ENCODE measurements around the gene CDSN.

The CDSN gene

GRCh38 chr6:31144296-31144969, 24.2 kb upstream of the CDSN start:
- no peak for DNase-seq

- DNase-seq: no peak
Observed at GRCh38 chr6:31143148-31143547, 22.9 kb upstream of the CDSN start.

- DNase-seq: no peak
Observed at GRCh38 chr6:31142361-31142761, 22.1 kb upstream of the CDSN start.

GRCh38 chr6:31140643-31141042, 20.4 kb upstream of the CDSN start:
- no peak for DNase-seq

- DNase-seq: no peak
Observed at GRCh38 chr6:31139599-31139998, 19.4 kb upstream of the CDSN start.

- no peak for DNase-seq
Observed at GRCh38 chr6:31138982-31139381, 18.7 kb upstream of the CDSN start, which contains the start of gene PSORS1C2. Gene PSORS1C2, minus strand, starts transcription at chr6:31139066. Its CDS starts 40 bp downstream, at chr6:31139026.

- DNase-seq: no peak
Observed at GRCh38 chr6:31135710-31136109, 15.5 kb upstream of the CDSN start.

GRCh38 chr6:31132806-31133205, 12.6 kb upstream of the CDSN start:
- no peak for DNase-seq

- DNase-seq: no peak
Observed at GRCh38 chr6:31131595-31131994, 11.3 kb upstream of the CDSN start.

- no peak for DNase-seq
Observed at GRCh38 chr6:31130751-31131150, 10.5 kb upstream of the CDSN start.

GRCh38 chr6:31129130-31129529, 8.9 kb upstream of the CDSN start:
- no peak for DNase-seq

- peak in 1 of 2 experiments; percentile 36 for DNase-seq
Observed at GRCh38 chr6:31128093-31128676, 7.9 kb upstream of the CDSN start.

- no peak for DNase-seq
Observed at GRCh38 chr6:31126396-31127175, 6.3 kb upstream of the CDSN start.

- DNase-seq: no peak
Observed at GRCh38 chr6:31125586-31126363, 5.5 kb upstream of the CDSN start.

GRCh38 chr6:31125162-31125561, 4.9 kb upstream of the CDSN start:
- DNase-seq: no peak

GRCh38 chr6:31122791-31123706, 2.8 kb upstream of the CDSN start:
- DNase-seq: no peak

GRCh38 chr6:31121131-31121790, 1.0 kb upstream of the CDSN start:
- DNase-seq: no peak

- no peak for DNase-seq
Observed at GRCh38 chr6:31118178-31118577, 2.1 kb downstream of the CDSN start.

- DNase-seq: no peak
Observed at GRCh38 chr6:31116661-31117385, 3.4 kb downstream of the CDSN start.

- no peak for DNase-seq
Observed at GRCh38 chr6:31115941-31116560, 4.2 kb downstream of the CDSN start.
